Gastroesophageal sphincter (tissue), 4 donors: ENCODE measurements around the gene PRKG1. TPM values are rescaled to one million over a fixed set of nuclear protein-coding genes. Genes with fewer than 3 reads are reported as not detected.

Experiments used
- ATAC-seq: fragments of 150-250 bp; one replicate; pipeline ENCODE4 v1.9.1; 2016; ENCODE audit warnings: mild to moderate bottlenecking, moderate library complexity
- H3K27ac ChIP-seq, 4 donors: fragments of 200-600 bp; sonication (generic) in 3 of 4; 1 replicate in 3 of 4; 2 replicates in 1 of 4; pipeline ENCODE4 v1.5.1; 2016 to 2019
- H3K27me3 ChIP-seq: fragments of 200-600 bp; sonication (generic); one replicate; pipeline ENCODE4 v1.5.1; 2019
- H3K36me3 ChIP-seq, 2 donors: fragments of 200-600 bp; sonication (generic); one replicate each; pipeline ENCODE4 v1.5.1; 2019; ENCODE audit warnings: control low read depth in 1 of 2
- H3K4me1 ChIP-seq, 3 donors: fragments of 200-600 bp; sonication (generic); 1 replicate in 2 of 3; 2 replicates in 1 of 3; pipeline ENCODE4 v1.5.1; 2016 to 2019; ENCODE audit warnings: control low read depth in 2 of 3
- H3K4me3 ChIP-seq, 2 donors: fragments of 200-600 bp; sonication (generic); one replicate each; pipeline ENCODE4 v1.5.1; 2019; ENCODE audit warnings: mild to moderate bottlenecking in 1 of 2, moderate library complexity in 1 of 2
- H3K9me3 ChIP-seq, 3 donors: fragments of 200-600 bp; sonication (generic); one replicate each; pipeline ENCODE4 v1.5.1; 2017 to 2019; ENCODE audit warnings: control low read depth in 2 of 3
- EP300 ChIP-seq: sonication (generic); formaldehyde crosslinking; IDR thresholded peaks from one replicate; pipeline ENCODE4 v1.6.1; 2017; ENCODE audit warnings: antibody characterized with exemption, mild to moderate bottlenecking
- POLR2A ChIP-seq, 2 donors: fragments of 450-650 bp; IDR thresholded peaks; one replicate each; pipeline ENCODE4 v1.6.1; 2017; ENCODE audit warnings: antibody characterized with exemption in 2 of 2, mild to moderate bottlenecking in 2 of 2, moderate library complexity in 1 of 2
- POLR2AphosphoS5 ChIP-seq: sonication (generic); formaldehyde crosslinking; IDR thresholded peaks from one replicate; pipeline ENCODE4 v1.6.1; 2017; ENCODE audit warnings: antibody characterized with exemption
- WGBS, 2 donors: methylation state at CpG; one replicate each; pipeline ENCODE4 v1.1.5; 2018; ENCODE audit warnings: low coverage in 1 of 2; 5-methylcytosine and 5-hydroxymethylcytosine counted together
- total RNA-seq, 4 donors: library from RNA; depleted of rRNA; stranded (reverse); fragments of >200 nt; gene quantifications; one replicate each; pipeline ENCODE4 v1.1.0, GENCODE V29; 2016
- TF ChIP-seq, protein P1 (sequence below), 4 experiments: fragments of 200-600 bp in 2 of 4; fragments of 450-650 bp in 2 of 4; sonication (generic) in 1 of 4; IDR thresholded peaks; one replicate each; pipeline ENCODE4 v1.5.1; 2017 to 2019; ENCODE audit warnings: antibody characterized with exemption in 4 of 4, mild to moderate bottlenecking in 2 of 4, moderate library complexity in 2 of 4

PRKG1 gene
- total RNA-seq, 4 donors from 2014 or later: 27.5 to 73.2 (median 39.2) TPM

DNA sequence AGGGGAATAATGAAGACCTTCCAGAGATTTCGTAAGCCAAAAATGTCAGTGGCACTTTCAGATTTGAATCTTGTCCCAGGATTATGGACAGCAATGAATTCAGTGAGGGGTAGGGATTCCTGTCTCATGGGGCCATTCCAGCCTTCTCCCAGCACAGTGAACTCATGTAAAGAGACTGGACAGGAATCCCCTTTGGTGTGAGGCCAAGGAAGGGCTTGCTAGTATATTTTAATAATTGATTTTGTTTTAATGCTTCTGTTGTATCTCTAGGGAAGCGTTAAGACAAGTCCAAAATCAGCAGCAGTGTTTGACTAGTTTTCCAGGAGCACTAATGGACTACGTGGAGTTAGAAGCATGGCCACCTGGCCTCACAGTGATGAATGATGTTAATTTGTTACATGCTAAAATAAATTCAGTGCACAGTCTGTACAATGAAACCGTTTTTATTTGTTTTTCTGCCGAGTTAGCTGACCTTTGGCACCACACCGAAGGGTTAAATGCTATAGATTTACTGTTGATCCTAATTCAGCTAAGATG is 1025.8 kb downstream of the PRKG1 start:
- TF ChIP-seq POLR2A (IDR thresholded peaks at IDR 0.05) (no peak), POLR2AphosphoS5 (no peak), EP300 (no peak)
- TF ChIP-seq, protein P1, sequence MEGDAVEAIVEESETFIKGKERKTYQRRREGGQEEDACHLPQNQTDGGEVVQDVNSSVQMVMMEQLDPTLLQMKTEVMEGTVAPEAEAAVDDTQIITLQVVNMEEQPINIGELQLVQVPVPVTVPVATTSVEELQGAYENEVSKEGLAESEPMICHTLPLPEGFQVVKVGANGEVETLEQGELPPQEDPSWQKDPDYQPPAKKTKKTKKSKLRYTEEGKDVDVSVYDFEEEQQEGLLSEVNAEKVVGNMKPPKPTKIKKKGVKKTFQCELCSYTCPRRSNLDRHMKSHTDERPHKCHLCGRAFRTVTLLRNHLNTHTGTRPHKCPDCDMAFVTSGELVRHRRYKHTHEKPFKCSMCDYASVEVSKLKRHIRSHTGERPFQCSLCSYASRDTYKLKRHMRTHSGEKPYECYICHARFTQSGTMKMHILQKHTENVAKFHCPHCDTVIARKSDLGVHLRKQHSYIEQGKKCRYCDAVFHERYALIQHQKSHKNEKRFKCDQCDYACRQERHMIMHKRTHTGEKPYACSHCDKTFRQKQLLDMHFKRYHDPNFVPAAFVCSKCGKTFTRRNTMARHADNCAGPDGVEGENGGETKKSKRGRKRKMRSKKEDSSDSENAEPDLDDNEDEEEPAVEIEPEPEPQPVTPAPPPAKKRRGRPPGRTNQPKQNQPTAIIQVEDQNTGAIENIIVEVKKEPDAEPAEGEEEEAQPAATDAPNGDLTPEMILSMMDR (IDR thresholded peaks at IDR 0.05): no peak
- no peak overlapping the region for H3K4me3 ChIP-seq
- no peaks in the 10 kb centered on the region for H3K9me3 ChIP-seq
- no peak overlapping the region for H3K27ac ChIP-seq
- H3K36me3 ChIP-seq: no peaks in the 10 kb centered on the region
- no peak for ATAC-seq
- no peaks in the 10 kb centered on the region for H3K4me1 ChIP-seq
- no peaks in the 10 kb centered on the region for H3K27me3 ChIP-seq
- 43 to 48% methylated on average over 5 to 6 of the region's 6 CpGs for whole genome bisulfite sequencing, 2 donors

DNA sequence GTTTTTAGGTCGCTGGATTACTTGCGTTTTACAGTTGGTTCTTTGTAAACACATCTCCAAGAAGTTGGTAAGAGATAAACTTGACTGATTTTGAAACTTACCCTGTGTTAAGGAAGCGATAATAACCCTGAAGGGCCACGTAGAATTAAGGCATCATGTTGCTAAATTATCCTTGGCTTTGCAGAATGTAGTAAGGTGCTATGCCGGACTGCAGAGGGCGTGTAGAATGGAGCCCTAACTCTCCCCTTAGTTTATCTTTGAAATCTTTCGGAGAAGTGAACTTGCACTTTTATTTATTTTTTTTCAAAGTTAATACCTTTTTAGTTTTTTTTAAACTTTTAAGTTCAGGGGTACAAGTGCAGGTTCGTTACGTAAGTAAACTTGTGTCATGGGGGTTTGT is 1031.0 kb downstream of the PRKG1 start:
- Histone ChIP-seq H3K27me3 (no peaks in the 10 kb centered on the region), H3K27ac (no peak overlapping the region), H3K9me3 (no peaks in the 10 kb centered on the region), H3K4me1 (peaks cover 0 to 13% (median 0%) of the 10 kb centered on the region in 3 donors), H3K36me3 (no peaks in the 10 kb centered on the region), H3K4me3 (no peak overlapping the region)
- TF ChIP-seq, protein P1 (IDR thresholded peaks at IDR 0.05): no peak
- TF ChIP-seq EP300: no peak
- no peak for TF ChIP-seq POLR2AphosphoS5
- TF ChIP-seq POLR2A (IDR thresholded peaks at IDR 0.05): no peak
- 89 to 90% methylated on average over 8 to 9 of the region's 9 CpGs for WGBS, 2 donors
- no peak for ATAC-seq

GRCh38 chr10:52106011-52106410 is 1031.7 kb downstream of the PRKG1 start:
- Histone ChIP-seq H3K9me3 (no peaks in the 10 kb centered on the region), H3K4me3 (no peak overlapping the region), H3K27ac (no peak overlapping the region), H3K27me3 (no peaks in the 10 kb centered on the region), H3K36me3 (no peaks in the 10 kb centered on the region), H3K4me1 (peaks cover 0 to 13% (median 0%) of the 10 kb centered on the region in 3 donors)
- no peak for TF ChIP-seq POLR2A (IDR thresholded peaks at IDR 0.05)
- TF ChIP-seq, protein P1 (IDR thresholded peaks at IDR 0.05): no peak
- no peak for ATAC-seq
- WGBS, 2 donors: 32 to 50% methylated on average over 4 of the region's 4 CpGs

DNA sequence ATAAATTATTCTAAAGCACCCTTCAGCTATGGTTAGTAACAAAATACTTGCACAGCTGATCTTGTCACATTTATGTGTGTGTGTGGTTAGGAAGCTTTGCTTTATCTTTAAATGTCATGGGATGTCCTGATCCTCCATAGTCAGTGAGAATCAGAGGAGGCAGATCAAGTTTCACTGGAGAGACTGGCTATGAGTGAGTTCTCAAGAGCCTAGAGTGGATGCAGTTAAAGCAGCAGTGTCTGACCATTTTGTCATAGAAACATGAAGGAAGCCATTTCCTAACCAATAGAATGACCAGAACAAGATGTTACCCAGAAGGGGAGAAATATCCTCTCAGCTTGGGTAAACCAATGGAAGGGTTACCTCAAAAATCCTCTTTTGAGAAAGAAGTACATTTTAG is 1032.6 kb downstream of the PRKG1 start:
- peaks cover 0 to 13% (median 0%) of the 10 kb centered on the region in 3 donors for H3K4me1 ChIP-seq
- no peak for ATAC-seq
- TF ChIP-seq POLR2AphosphoS5 (no peak), EP300 (no peak), POLR2A (IDR thresholded peaks at IDR 0.05) (no peak)
- TF ChIP-seq, protein P1 (IDR thresholded peaks at IDR 0.05): no peak
- H3K27ac ChIP-seq: no peak overlapping the region
- no peak overlapping the region for H3K4me3 ChIP-seq
- H3K27me3 ChIP-seq: no peaks in the 10 kb centered on the region
- H3K9me3 ChIP-seq: no peaks in the 10 kb centered on the region
- H3K36me3 ChIP-seq: no peaks in the 10 kb centered on the region

DNA sequence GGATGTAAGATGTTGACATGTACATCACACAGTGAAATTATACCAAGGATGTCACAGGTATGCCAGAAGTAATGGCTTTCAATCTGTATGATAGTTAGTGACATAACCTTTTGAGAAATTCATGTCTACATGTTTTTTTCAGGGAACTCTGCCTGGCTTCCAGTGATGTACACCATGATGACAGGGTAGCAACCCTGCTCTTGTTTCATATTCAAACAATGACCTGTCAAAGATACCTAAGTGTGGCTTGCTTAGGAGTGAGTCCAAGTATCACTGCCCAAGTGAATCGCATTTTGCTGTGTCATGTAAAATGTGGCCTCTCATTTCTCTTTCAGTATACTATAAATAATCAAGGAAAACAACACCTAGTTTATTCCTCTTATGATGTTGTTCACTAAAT is 1033.9 kb downstream of the PRKG1 start:
- Histone ChIP-seq H3K36me3 (no peaks in the 10 kb centered on the region), H3K27me3 (no peaks in the 10 kb centered on the region), H3K9me3 (no peaks in the 10 kb centered on the region), H3K27ac (no peak overlapping the region), H3K4me3 (no peak overlapping the region), H3K4me1 (peaks cover 0 to 13% (median 0%) of the 10 kb centered on the region in 3 donors)
- TF ChIP-seq, protein P1 (IDR thresholded peaks at IDR 0.05): no peak
- TF ChIP-seq POLR2A (IDR thresholded peaks at IDR 0.05) (no peak), POLR2AphosphoS5 (no peak)
- 67 to 82% methylated on average over 1 of the region's 1 CpG for WGBS, 2 donors
- ATAC-seq: no peak
